OCI-LY7 (cell line): ENCODE results near the gene LRP4.

Source experiments
- EZH2phosphoT487 ChIP-seq: fragments of 200-600 bp; sonication (generic); IDR thresholded peaks from 2 replicates; pipeline ENCODE4 v1.6.1; 2018; ENCODE audit warnings: low read depth, borderline replicate concordance, mild to moderate bottlenecking, mixed run types, antibody characterized with exemption, low read length, moderate library complexity, mixed read lengths
- TF ChIP-seq, protein P1 (sequence below): fragments of 200-600 bp; sonication (generic); conservative IDR thresholded peaks from 2 replicates; pipeline ENCODE4 v1.5.1; 2014; ENCODE audit warnings: mild to moderate bottlenecking, antibody characterized with exemption, low read length, moderate library complexity, mixed read lengths

DNA sequence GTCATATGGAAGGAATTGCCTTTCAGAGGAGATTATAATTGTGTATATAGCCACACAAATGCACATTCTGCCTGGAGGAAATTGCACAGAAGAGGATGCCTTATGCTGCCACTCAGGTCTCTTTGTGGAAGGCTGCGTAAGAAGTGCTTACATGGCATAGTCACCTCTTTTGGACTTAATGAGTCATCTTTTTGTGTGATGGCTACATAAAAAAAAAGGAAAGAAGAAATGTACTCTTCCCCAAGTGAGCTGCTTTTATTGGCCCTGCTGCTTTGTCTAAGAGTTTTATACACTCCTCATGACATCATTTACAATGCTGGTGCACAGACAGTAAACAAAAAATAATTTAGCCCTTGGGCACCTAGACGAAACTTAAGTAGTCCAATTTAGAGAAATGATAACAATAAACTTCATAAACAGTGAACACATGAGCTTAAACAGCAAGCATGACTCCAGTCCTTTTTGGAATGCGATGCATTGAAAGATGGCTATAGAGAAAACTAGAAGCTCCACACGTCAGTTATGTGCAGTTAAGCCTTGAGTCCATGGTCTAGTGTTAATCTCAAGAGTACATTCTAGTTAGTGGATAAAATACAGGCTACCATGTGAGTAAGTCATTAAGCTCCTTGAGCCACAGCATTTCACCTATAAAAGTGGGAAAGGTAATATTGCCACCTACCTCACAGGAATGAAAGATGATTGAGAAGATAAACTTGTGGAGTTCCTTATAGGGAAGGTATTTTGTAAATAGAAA is 30.2 kb upstream of the LRP4 start:
- TF ChIP-seq, protein P1, sequence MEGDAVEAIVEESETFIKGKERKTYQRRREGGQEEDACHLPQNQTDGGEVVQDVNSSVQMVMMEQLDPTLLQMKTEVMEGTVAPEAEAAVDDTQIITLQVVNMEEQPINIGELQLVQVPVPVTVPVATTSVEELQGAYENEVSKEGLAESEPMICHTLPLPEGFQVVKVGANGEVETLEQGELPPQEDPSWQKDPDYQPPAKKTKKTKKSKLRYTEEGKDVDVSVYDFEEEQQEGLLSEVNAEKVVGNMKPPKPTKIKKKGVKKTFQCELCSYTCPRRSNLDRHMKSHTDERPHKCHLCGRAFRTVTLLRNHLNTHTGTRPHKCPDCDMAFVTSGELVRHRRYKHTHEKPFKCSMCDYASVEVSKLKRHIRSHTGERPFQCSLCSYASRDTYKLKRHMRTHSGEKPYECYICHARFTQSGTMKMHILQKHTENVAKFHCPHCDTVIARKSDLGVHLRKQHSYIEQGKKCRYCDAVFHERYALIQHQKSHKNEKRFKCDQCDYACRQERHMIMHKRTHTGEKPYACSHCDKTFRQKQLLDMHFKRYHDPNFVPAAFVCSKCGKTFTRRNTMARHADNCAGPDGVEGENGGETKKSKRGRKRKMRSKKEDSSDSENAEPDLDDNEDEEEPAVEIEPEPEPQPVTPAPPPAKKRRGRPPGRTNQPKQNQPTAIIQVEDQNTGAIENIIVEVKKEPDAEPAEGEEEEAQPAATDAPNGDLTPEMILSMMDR: no peak
- no peak for TF ChIP-seq EZH2phosphoT487
